Gastrocnemius medialis (tissue), 4 donors: ENCODE results near the gene AGR2. TPM values are rescaled to one million over a fixed set of nuclear protein-coding genes. Genes with fewer than 3 reads are reported as not detected.

Source experiments
- ATAC-seq, 2 donors: fragments of 150-250 bp; one replicate each; pipeline ENCODE4 v1.9.1; 2016
- DNase-seq, 2 donors: peaks; one replicate each; pipeline ENCODE4 v3.0.0-alpha.2; 2019
- H3K27ac ChIP-seq, 4 donors: fragments of 200-600 bp; sonication (generic); 1 replicate in 1 of 4; 2 replicates in 3 of 4; pipeline ENCODE4 v1.5.1; 2016 to 2018; ENCODE audit warnings: mild to moderate bottlenecking in 2 of 4, moderate library complexity in 1 of 4
- H3K27me3 ChIP-seq, 3 donors: fragments of 200-600 bp; sonication (generic) in 2 of 3; 1 replicate in 1 of 3; 2 replicates in 2 of 3; pipeline versions ENCODE4 v1.5.1 to v1.6.0; 2016 to 2019; ENCODE audit warnings: mild to moderate bottlenecking in 1 of 3, moderate library complexity in 1 of 3
- H3K36me3 ChIP-seq, 2 donors: fragments of 200-600 bp; sonication (generic) in 1 of 2; one replicate each; pipeline ENCODE4 v1.5.1; 2017 to 2018
- H3K4me1 ChIP-seq, 2 donors: fragments of 200-600 bp; sonication (generic) in 1 of 2; one replicate each; pipeline ENCODE4 v1.5.1; 2016 to 2017; ENCODE audit warnings: mild to moderate bottlenecking in 2 of 2
- H3K4me3 ChIP-seq, 4 donors: fragments of 200-600 bp; sonication (generic) in 3 of 4; 1 replicate in 1 of 4; 2 replicates in 3 of 4; pipeline ENCODE4 v1.5.1; 2016 to 2019; ENCODE audit warnings: mild to moderate bottlenecking in 2 of 4
- H3K9me3 ChIP-seq, 3 donors: fragments of 200-600 bp; sonication (generic) in 2 of 3; 1 replicate in 1 of 3; 2 replicates in 2 of 3; pipeline ENCODE4 v1.5.1; 2016 to 2019
- POLR2A ChIP-seq, 2 donors: fragments of 450-650 bp; IDR thresholded peaks; one replicate each; pipeline ENCODE4 v1.6.1; 2017; ENCODE audit warnings: antibody characterized with exemption in 2 of 2, mild to moderate bottlenecking in 2 of 2, moderate library complexity in 2 of 2
- in situ Hi-C, 4 donors: fragments of 200-750 bp; cut with MboI; loops; one replicate each; pipeline versions ENCODE4 v1.15.0 to v1.8.0; 2017; ENCODE audit warnings: low sequenced_read_pairs in 4 of 4
- intact Hi-C: fragments of 100-400 bp; cut with DNase I; formaldehyde crosslinking; loops from one replicate; pipeline ENCODE4 v1.15.1; 2023; ENCODE audit warnings: low total_unique reads
- total RNA-seq, 4 donors: library from RNA; depleted of rRNA; stranded (reverse); fragments of >200 nt; gene quantifications; one replicate each; pipeline versions ENCODE4 v1.1.0 to v1.2.3, GENCODE V29; 2016
- TF ChIP-seq, protein P1 (sequence below), 5 experiments: fragments of 450-650 bp in 3 of 5; fragments of 200-600 bp in 2 of 5; sonication (generic) in 2 of 5; IDR thresholded peaks in 4 of 5; conservative IDR thresholded peaks in 1 of 5; 1 replicate in 4 of 5; 2 replicates in 1 of 5; pipeline ENCODE4 v1.5.1; 2016 to 2019; ENCODE audit warnings: antibody characterized with exemption in 5 of 5, mild to moderate bottlenecking in 3 of 5, moderate library complexity in 3 of 5

Gene AGR2
- total RNA-seq, 4 donors from 2014 or later = 1.4 TPM; not detected in 3

DNA sequence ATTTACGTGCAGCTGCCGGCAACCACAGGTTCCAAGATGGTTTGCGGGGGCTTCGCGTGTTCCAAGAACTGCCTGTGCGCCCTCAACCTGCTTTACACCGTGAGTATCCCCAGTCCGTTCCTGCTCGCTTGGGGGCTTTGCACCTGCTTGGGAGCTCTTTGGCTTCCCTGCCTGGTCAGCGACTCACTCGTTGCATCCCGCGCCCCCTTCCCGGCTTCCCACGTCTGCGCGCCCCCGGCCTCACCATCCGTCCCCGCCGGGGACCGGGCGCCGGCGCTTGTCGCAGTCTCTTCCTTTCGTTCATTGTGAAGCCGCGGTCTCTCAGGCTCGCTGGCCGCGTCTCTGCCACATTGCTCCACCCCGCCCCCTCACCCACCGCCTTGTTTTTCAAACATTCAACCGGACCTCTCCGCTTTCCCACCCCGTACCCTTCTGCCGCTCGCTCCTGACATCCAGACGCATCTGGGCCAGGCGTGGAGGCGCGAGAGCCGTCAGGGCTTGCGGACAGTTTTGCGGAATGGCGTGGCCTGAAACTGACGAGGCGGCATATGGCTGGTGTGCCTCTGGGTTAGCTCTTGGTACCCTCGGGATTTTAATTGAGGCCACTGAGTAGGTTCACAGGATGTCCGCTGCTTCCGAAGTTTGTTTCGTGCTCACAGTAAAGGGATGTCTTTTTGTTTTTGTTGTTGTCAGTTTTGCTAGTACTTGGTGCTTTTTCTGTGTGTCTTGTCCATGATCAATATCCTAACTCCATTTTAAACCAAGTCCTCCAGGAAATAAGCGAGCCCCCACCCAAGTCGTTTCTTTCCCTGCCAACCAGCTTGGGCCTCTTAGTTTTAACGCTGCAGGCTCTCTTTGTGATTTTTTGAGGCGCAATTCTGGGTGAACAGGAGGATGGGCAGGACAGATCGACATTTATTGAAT is 50.6 kb downstream of the AGR2 start:
- ATAC-seq (peak; percentile 14 to 46), DNase-seq (no peak)
- Histone ChIP-seq H3K27ac (peak overlapping the region; percentile 14 to 70 (median 62)), H3K9me3 (no peaks in the 10 kb centered on the region), H3K4me1 (peaks cover 0 to 9% of the 10 kb centered on the region in 2 donors), H3K36me3 (no peaks in the 10 kb centered on the region), H3K4me3 (peak overlapping the region; percentile 60 to 68 (median 65)), H3K27me3 (no peaks in the 10 kb centered on the region)
- intact Hi-C loops = no loop called here
- in situ Hi-C loops = no loop called here
- TF ChIP-seq POLR2A (IDR thresholded peaks at IDR 0.05) = no peak
- TF ChIP-seq, protein P1, sequence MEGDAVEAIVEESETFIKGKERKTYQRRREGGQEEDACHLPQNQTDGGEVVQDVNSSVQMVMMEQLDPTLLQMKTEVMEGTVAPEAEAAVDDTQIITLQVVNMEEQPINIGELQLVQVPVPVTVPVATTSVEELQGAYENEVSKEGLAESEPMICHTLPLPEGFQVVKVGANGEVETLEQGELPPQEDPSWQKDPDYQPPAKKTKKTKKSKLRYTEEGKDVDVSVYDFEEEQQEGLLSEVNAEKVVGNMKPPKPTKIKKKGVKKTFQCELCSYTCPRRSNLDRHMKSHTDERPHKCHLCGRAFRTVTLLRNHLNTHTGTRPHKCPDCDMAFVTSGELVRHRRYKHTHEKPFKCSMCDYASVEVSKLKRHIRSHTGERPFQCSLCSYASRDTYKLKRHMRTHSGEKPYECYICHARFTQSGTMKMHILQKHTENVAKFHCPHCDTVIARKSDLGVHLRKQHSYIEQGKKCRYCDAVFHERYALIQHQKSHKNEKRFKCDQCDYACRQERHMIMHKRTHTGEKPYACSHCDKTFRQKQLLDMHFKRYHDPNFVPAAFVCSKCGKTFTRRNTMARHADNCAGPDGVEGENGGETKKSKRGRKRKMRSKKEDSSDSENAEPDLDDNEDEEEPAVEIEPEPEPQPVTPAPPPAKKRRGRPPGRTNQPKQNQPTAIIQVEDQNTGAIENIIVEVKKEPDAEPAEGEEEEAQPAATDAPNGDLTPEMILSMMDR (IDR thresholded peaks at IDR 0.05 in 4 of 5, conservative IDR thresholded peaks at IDR 0.05 in 1 of 5) = no peak

DNA sequence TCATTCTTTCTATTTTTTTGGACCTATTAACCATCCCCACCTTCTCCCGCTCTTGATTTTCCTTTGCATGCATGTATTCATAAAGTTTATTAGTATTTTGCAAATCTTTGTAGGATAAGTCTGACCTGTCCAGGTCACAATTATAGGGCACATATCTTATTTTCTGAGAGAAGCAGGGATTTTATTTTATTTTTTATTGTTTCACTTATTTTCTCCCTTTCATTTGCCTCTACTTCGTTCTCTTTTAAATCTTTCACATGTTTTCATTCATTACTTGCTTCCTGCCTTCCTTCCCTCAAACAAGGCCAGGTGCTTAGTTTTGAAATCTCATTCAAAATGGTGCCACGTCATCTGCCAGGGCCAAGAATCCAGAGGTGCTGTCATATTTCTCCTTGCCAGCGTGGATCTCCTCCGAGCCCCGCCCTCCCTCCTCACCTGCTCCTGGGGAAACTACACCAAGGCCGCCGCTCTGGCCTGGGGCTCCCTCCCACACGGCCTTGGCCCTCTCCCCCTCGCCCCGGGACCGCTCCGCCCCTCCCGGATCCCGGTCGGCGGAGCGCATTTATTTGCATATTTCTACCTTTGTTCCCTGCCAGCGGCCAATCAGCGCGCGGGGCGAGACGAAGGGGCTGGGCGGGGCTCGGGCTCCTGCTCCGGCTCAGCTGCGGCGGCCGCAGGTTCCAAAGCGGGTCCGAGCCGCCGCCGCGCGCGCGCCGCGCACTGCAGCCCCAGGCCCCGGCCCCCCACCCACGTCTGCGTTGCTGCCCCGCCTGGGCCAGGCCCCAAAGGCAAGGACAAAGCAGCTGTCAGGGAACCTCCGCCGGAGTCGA is 51.5 kb downstream of the AGR2 start, which contains the start of gene TSPAN13:
TSPAN13 (plus strand) TSS at position 654 of the 830 bp plus-strand sequence. CDS start 213 bp downstream, outside the sequence.
- Histone ChIP-seq H3K4me3 (peak within 1 kb of the TSS; percentile 60 to 68 (median 65)), H3K27ac (peak within 1 kb of the TSS; percentile 14 to 70 (median 62)), H3K27me3 (no peaks in the 10 kb centered on the region), H3K4me1 (peaks cover 0 to 9% of the 10 kb centered on the region in 2 donors), H3K9me3 (no peaks in the 10 kb centered on the region), H3K36me3 (no peaks in the 10 kb centered on the region)
- in situ Hi-C loops = no loop called here
- ATAC-seq (peak; percentile 46 to 72), DNase-seq (peak in 1 of 2 donors; percentile 15)
- intact Hi-C loops = no loop called here
- TF ChIP-seq POLR2A (IDR thresholded peaks at IDR 0.05) = peak; percentile 48 to 68
- TF ChIP-seq, protein P1 (IDR thresholded peaks at IDR 0.05 in 4 of 5, conservative IDR thresholded peaks at IDR 0.05 in 1 of 5) = no peak

DNA sequence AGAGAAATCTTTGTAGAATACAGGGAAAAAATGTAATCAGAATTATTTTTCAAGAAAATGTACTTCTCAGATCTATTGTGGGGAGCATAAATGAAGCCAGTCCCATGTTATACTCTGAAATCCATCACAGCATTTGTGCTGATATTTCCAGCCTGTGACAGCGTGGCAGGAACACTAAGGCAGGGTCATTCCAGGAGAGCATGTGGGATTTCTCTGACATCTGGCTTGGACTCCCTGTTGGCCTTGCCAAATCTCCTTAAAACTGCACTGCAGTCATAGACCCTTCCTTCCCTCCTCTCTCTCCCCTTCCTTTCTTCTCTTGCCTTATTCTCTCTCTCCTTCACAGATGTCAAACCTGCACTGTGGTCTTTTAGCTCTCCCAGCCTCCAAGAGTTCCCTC is 57.7 kb downstream of the AGR2 start:
- Histone ChIP-seq H3K9me3 (no peaks in the 10 kb centered on the region), H3K4me3 (no peak overlapping the region), H3K27ac (no peak overlapping the region), H3K36me3 (no peaks in the 10 kb centered on the region), H3K4me1 (peaks cover 0 to 4% of the 10 kb centered on the region in 2 donors), H3K27me3 (no peaks in the 10 kb centered on the region)
- in situ Hi-C loops (no loop called here), intact Hi-C loops (no loop called here)
- DNase-seq (no peak), ATAC-seq (no peak)
- TF ChIP-seq POLR2A (IDR thresholded peaks at IDR 0.05) = no peak
- TF ChIP-seq, protein P1 (IDR thresholded peaks at IDR 0.05 in 4 of 5, conservative IDR thresholded peaks at IDR 0.05 in 1 of 5) = no peak

DNA sequence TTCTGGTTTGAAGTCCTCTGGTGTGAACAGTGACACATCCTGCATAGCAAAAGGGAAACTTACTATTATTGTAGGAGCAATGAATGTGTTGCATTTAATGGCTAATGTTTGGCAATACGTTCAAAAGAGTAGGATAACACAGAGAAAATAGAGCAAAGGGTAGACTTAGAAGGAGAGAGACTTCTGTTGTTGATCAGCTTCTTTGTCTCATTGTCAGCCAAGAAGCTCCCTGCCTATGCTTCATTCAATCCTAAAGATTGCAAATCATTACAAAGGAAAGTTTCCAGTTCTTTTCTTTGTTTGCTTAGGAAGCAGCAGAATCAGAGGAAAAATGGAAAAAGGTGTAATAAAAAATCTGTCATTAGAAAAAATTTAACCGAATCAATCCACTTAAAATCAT is 59.2 kb downstream of the AGR2 start:
- Histone ChIP-seq H3K4me3 (no peak overlapping the region), H3K27ac (no peak overlapping the region), H3K9me3 (no peaks in the 10 kb centered on the region), H3K27me3 (no peaks in the 10 kb centered on the region), H3K36me3 (no peaks in the 10 kb centered on the region), H3K4me1 (peaks cover 0 to 4% of the 10 kb centered on the region in 2 donors)
- DNase-seq (no peak), ATAC-seq (no peak)
- TF ChIP-seq POLR2A (IDR thresholded peaks at IDR 0.05) = no peak
- TF ChIP-seq, protein P1 (IDR thresholded peaks at IDR 0.05 in 4 of 5, conservative IDR thresholded peaks at IDR 0.05 in 1 of 5) = no peak
- intact Hi-C loops = no loop called here
- in situ Hi-C loops = no loop called here
